RWPE1 (cell line): ENCODE results near the gene MYO16.

Experiments
- CTCF ChIA-PET: fragments of 350-600 bp; sonication (Branson Sonifier 250); formaldehyde crosslinking; extraction: SDS; loops from one replicate; lab custom pipeline; 2021; lab: Yijun Ruan, JAX
- POLR2A ChIA-PET: fragments of 400-600 bp; formaldehyde crosslinking; extraction: SDS; loops from one replicate; lab custom pipeline; 2020; ENCODE audit warnings: antibody characterized with exemption; ENCODE audit not compliant: low non-redundant PET; lab: Yijun Ruan, JAX
- DNase-seq: peaks from one replicate; pipeline ENCODE4 v3.0.0; 2012; ENCODE audit warnings: low spot score
- H3K27ac ChIP-seq: fragments of 450-650 bp; 2 replicates; pipeline ENCODE4 v1.5.1; 2017
- TF ChIP-seq, protein P1 (sequence below): fragments of 450-650 bp; conservative IDR thresholded peaks from 2 replicates; pipeline ENCODE4 v1.5.1; 2017; ENCODE audit warnings: low read depth, mild to moderate bottlenecking

Gene MYO16

DNA sequence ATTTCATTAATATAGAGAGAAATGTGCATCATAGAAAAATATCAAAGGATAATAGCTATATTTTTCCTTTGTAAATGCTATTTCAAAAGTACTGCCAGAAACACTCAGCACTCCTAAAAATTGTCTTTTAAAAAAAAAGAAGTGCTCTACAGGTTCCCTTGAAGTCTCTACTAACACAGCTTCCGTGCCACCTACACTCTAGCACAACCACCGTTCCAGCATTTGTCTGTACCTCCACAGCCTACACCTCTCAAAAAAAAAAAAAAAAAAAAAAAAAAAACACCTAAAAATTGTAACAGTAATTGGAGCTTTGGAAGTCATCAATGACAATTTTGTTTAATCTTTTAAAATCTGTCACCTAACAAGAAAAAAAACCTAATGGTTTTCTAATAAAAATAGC lies 485.6 kb downstream of the MYO16 start:
- TF ChIP-seq, protein P1, sequence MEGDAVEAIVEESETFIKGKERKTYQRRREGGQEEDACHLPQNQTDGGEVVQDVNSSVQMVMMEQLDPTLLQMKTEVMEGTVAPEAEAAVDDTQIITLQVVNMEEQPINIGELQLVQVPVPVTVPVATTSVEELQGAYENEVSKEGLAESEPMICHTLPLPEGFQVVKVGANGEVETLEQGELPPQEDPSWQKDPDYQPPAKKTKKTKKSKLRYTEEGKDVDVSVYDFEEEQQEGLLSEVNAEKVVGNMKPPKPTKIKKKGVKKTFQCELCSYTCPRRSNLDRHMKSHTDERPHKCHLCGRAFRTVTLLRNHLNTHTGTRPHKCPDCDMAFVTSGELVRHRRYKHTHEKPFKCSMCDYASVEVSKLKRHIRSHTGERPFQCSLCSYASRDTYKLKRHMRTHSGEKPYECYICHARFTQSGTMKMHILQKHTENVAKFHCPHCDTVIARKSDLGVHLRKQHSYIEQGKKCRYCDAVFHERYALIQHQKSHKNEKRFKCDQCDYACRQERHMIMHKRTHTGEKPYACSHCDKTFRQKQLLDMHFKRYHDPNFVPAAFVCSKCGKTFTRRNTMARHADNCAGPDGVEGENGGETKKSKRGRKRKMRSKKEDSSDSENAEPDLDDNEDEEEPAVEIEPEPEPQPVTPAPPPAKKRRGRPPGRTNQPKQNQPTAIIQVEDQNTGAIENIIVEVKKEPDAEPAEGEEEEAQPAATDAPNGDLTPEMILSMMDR = no peak
- ChIA-PET CTCF (interaction anchor here (0.5 to 0.8 kb wide), 3 partner anchors 13 to 1482 kb away, joined by 3 to 5 read pairs (median 5); no protein-coding TSS in a partner anchor), POLR2A (no interaction called here)

DNA sequence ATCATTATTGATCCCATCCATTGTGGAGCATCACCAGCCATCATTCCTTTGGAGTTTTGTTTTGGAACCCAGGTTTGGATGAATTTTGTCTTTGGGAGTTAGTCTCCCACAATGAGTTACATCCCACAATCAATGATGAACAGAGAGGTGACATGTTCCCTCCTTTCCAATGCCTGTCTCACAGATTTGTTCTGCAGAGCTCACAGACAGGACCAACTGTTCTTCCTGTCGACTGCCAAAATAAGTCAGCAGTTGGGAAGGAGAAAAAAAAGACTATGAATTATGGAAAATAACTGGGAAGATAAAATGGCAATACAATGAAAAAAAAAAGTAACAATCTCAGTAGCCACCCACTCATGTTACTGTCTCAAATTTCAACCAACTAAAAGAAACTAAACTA lies 489.1 kb downstream of the MYO16 start:
- no peak for DNase-seq
- TF ChIP-seq, protein P1 = no peak
- H3K27ac ChIP-seq = no peak overlapping the region
- POLR2A ChIA-PET = no interaction called here
- CTCF ChIA-PET = no interaction called here

More for the DNA sequence above, 485.6 kb downstream of the MYO16 start:
- no peak overlapping the region for H3K27ac ChIP-seq
- no peak for DNase-seq

DNA sequence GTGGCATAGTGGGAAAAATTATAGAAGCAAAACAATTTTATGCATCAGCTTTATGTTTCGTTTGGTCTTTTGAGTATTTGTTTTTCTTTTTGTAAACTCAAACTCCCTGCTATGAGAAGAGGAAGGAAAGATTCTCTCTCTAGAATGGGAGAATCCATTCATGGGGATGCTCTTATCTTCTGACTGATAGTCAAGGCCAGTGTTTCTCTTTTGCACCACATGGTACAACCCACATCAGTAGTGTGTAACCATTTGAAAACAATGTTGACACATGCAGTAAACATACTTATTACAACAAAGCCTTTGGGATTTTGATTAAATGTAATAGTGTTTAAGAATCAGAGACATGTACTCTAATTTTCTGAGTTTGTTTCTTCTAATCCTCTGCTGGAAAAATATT lies 490.5 kb downstream of the MYO16 start:
- POLR2A ChIA-PET = no interaction called here

DNA sequence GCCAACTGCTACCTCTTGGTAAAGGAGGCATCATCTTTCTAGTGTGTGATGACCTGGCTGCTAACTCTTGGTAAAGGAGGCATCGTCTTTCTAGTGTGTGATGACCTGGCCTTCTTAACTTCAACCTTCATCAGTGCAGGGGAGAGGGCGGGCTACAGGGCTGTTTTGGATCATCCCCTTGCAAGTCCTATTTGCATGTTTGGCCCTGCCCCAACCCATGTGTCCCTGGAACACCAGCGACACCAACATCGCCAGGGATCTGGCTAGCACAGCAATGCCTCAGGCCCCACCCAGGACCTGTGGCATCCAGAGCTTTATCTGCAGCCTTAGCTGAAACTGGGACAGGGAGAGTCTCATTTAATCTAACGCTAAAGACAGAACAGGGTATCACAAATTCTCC lies 492.4 kb downstream of the MYO16 start:
- CTCF ChIA-PET = no interaction called here
- POLR2A ChIA-PET = no interaction called here
- no peak for DNase-seq
- H3K27ac ChIP-seq = no peak overlapping the region
- TF ChIP-seq, protein P1 = no peak

More for the DNA sequence above, 490.5 kb downstream of the MYO16 start:
- CTCF ChIA-PET = no interaction called here
- no peak for DNase-seq
- no peak overlapping the region for H3K27ac ChIP-seq
- TF ChIP-seq, protein P1 = no peak

DNA sequence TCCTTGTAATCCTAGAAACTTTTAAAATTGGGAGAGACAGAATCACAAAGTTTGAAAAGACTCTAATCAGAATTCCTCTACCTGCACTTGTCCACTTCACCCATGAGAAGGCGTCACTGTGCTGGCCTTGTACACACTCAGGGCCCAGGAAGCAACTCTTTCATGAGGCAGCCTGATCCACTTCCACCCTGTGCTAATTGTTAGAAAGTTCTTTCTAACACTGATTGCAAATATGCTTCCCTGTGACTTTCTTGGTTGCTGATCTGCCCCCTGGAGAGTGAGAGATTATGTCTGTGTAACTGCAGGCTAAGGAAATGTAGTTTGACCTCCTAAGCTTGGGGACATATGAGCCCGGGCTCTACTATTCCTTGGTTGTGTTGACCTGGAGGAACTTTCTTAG lies 494.6 kb downstream of the MYO16 start:
- DNase-seq = no peak
- ChIA-PET CTCF (interaction anchor here (0.6 kb wide), 1 partner anchor 1040 kb away, joined by 3 read pairs; no protein-coding TSS in a partner anchor), POLR2A (no interaction called here)
- H3K27ac ChIP-seq = no peak overlapping the region
- TF ChIP-seq, protein P1 = no peak

DNA sequence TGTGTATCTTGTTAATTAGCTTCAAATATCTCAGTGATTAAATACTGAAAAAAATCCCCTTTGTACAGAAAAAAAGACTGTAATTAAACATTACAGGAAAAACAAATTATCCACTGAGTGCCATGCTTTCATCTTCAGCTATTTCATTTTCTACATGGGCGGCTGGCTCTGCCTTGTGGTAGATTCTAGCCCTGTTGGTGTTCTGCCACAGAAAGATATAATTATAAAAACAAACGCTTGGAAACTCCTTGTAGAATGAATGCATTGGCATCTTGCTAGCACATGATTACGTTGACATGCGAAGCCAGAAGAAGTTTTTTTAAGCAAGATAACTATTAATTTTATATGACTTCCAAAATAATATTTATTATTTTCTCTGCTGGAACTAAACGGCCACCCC lies 496.8 kb downstream of the MYO16 start:
- POLR2A ChIA-PET = no interaction called here
- H3K27ac ChIP-seq = no peak overlapping the region
- TF ChIP-seq, protein P1 = no peak
- CTCF ChIA-PET = no interaction called here
- DNase-seq = no peak
